ENCODE measurements around the gene SPRR1B.
"Not testable (repeated sequence)": the region's sequence is repeated elsewhere in the genome, so short reads cannot be mapped to it uniquely, and the experiment has no call there.

The SPRR1B gene

GRCh38 chr1:153030895-153031294, at the start of gene SPRR1B:
Gene SPRR1B (plus strand): TSS chr1:153031203. CDS start chr1:153032346, 1,143 bp downstream.
- DNase-seq (ENCODE audit: low spot score), result no peak

- DNase-seq (ENCODE audit: low spot score), result no peak
These were observed 48.9 kb upstream of the SPRR1B start for GRCh38 chr1:152982076-152982475.

GRCh38 chr1:152983234-152983633, 47.8 kb upstream of the SPRR1B start:
- no peak for DNase-seq (ENCODE audit: low spot score)

- no peak for DNase-seq (ENCODE audit: low spot score)
These were observed 47.3 kb upstream of the SPRR1B start, which contains the start of gene SPRR1A for GRCh38 chr1:152983743-152984142. Gene SPRR1A (plus strand): TSS chr1:152984081. CDS start chr1:152985231, 1,150 bp downstream.

- no peak for DNase-seq (ENCODE audit: low spot score)
These were observed 44.4 kb upstream of the SPRR1B start for GRCh38 chr1:152986578-152986977.

- DNase-seq (ENCODE audit: low spot score), result no peak
These were observed 37.8 kb upstream of the SPRR1B start for GRCh38 chr1:152993186-152993585.

GRCh38 chr1:152995842-152996241, 35.2 kb upstream of the SPRR1B start:
- no peak for DNase-seq (ENCODE audit: low spot score)

- DNase-seq (ENCODE audit: low spot score), result no peak
These were observed 34.2 kb upstream of the SPRR1B start for GRCh38 chr1:152996633-152997400.

GRCh38 chr1:152997901-152998300, 33.1 kb upstream of the SPRR1B start:
- DNase-seq (ENCODE audit: low spot score), result no peak

- no peak for DNase-seq (ENCODE audit: low spot score)
These were observed 32.5 kb upstream of the SPRR1B start for GRCh38 chr1:152998476-152998875.

- DNase-seq (ENCODE audit: low spot score), result no peak
These were observed 31.2 kb upstream of the SPRR1B start for GRCh38 chr1:152999818-153000217.

GRCh38 chr1:153000294-153000693, 30.7 kb upstream of the SPRR1B start:
- no peak for DNase-seq (ENCODE audit: low spot score)

GRCh38 chr1:153001382-153001781, 29.6 kb upstream of the SPRR1B start, which contains the start of gene SPRR3:
Gene SPRR3 (plus strand): TSS chr1:153001749. CDS start chr1:153003021, 1,272 bp downstream.
- no peak for DNase-seq (ENCODE audit: low spot score)

- not testable (repeated sequence) for DNase-seq (ENCODE audit: low spot score)
These were observed 19.7 kb upstream of the SPRR1B start for GRCh38 chr1:153011235-153011758.

- DNase-seq (ENCODE audit: low spot score), result not testable (repeated sequence)
These were observed 9.2 kb upstream of the SPRR1B start for GRCh38 chr1:153021829-153022228.

- DNase-seq (ENCODE audit: low spot score), result not testable (repeated sequence)
These were observed 8.7 kb upstream of the SPRR1B start for GRCh38 chr1:153022340-153022739.

- no peak for DNase-seq (ENCODE audit: low spot score)
These were observed 7.9 kb upstream of the SPRR1B start for GRCh38 chr1:153023109-153023508.

- DNase-seq (ENCODE audit: low spot score), result no peak
These were observed 6.6 kb upstream of the SPRR1B start for GRCh38 chr1:153024413-153024812.

- DNase-seq (ENCODE audit: low spot score), result no peak
These were observed 5.2 kb upstream of the SPRR1B start for GRCh38 chr1:153025797-153026196.

- no peak for DNase-seq (ENCODE audit: low spot score)
These were observed 2.2 kb upstream of the SPRR1B start for GRCh38 chr1:153028766-153029165.

GRCh38 chr1:153032073-153032472, 1.1 kb downstream of the SPRR1B start:
- DNase-seq (ENCODE audit: low spot score), result no peak

- DNase-seq (ENCODE audit: low spot score), result no peak
These were observed 1.8 kb downstream of the SPRR1B start for GRCh38 chr1:153032677-153033308.

- no peak for DNase-seq (ENCODE audit: low spot score)
These were observed 4.2 kb downstream of the SPRR1B start for GRCh38 chr1:153035211-153035610.
